Muscle of arm (tissue), 14 donors: ENCODE measurements around the gene GABBR2. TPM values are rescaled to one million over a fixed set of nuclear protein-coding genes. Genes with fewer than 3 reads are reported as not detected.

Experiments used
- DNase-seq: peaks from one replicate; pipeline ENCODE4 v3.0.0-alpha.2; 2013
- long read RNA-seq, 11 donors: transcript quantifications; one replicate each; lab custom pipeline, GENCODE V29; 2026
- polyA plus RNA-seq, 12 donors: library from polyadenylated mRNA; unstranded; fragments of 120-200 nt; gene quantifications; one replicate each; pipeline ENCODE4 v1.2.1, GENCODE V29; 2013; ENCODE audit not compliant: insufficient read length in 12 of 12

GABBR2 gene
- polyA plus RNA-seq = 1 to 10 TPM in 8 of 12 donors, under 1 TPM in 3, not detected in 1; 0.80 to 2.8 (median 1.4) TPM
- long read RNA-seq, donor 1 = 0 reads
- long read RNA-seq, donor 2 = 0 reads
- long read RNA-seq, donor 3 = 0 reads
- long read RNA-seq, donor 4 = 0 reads
- long read RNA-seq, donor 5 = 0 reads
- long read RNA-seq, donor 6 = 0 reads
- long read RNA-seq, donor 7 = 0 reads
- long read RNA-seq, donor 8 = 0 reads
- long read RNA-seq, donor 9 = 0 reads
- long read RNA-seq, donor 10 = 0 reads
- long read RNA-seq, donor 11, full-length matches to known transcripts = 1 of 1 reads
- long read RNA-seq, donor 11, partial matches to known transcripts = 0 of 1 reads
- long read RNA-seq, donor 11, other reads (novel, unspliced or antisense) = 0 of 1 reads

DNA sequence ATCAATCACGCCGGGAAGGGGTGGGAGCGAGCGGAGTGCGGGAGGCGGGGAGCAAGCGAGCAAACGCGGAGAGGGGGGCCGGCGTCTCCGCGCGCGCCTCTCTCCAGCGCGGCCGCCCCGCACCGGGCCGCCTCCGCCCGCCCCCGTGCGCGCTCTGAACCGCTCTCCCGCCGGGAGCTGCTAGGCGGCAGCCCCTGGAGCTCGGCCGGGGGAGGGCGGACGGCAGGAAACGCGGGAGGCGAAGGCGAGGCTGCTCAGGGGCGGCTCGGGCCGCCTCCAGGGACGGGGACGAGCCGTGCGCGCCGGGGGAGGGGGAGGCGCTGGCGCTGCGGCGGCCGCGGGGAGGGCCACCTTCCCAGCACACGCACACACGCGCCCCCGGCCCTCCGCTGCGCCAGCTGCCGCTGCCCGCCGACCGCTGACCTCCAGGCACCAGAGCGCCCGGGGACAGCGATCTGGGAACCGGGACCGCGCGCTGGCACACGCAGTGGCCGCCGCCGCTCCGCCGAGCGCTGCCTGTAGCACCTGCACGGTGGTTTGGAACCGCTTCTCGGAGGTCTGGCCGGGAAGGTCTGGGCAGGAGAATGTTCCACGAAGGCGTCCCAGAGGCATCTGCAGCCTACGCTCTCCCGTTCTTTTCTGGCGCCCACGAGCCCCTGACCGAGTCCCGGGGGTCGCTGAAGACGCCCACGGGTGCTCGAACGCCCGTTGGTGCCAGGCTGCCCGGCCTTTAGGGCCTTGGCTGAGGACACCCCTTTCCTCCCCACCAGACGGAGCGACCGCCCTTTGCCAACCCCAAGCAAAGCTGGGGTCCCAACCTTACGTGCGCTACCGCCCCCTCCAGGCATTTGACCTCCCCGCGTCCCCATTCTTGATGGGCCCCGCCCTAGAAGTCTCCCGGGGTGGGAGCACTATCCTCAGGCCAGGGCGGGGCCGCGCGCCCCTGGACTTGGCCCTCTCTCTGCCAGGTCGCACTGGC lies at the start of gene GABBR2:
Gene GABBR2 (minus strand): TSS at position 3 of the 979 bp plus-strand sequence. CDS start 198 bp downstream, outside the sequence.
- DNase-seq = no peak

DNA sequence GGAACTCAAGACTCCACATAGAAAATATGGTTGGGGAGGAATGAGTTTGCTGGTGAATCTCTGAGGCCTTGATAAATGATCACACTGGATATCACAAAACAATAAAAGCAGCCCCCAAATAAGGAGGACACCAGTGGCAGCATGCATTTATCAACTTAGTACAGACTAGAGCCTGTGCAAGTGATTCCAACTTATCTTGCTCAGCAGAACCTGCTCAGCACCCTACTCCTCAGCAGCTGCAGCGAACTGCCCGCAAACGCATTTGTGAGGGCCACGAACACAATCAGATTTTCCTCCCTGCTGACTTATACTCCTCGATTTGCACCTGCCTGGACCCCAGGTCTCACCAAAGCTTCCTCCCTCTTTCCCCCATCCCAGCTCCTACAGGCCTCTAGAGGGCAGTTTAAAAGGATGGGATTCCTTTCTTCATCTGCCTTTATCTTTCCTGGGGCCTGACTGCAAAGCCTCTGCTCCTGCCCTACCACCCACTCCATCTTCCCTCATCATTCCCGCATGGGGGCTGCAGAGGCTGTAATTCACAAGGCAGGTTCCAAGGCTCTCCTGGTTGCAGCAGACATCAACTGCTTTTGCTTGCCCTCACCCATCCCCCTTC lies 46.4 kb upstream of the GABBR2 start:
- DNase-seq = no peak

DNA sequence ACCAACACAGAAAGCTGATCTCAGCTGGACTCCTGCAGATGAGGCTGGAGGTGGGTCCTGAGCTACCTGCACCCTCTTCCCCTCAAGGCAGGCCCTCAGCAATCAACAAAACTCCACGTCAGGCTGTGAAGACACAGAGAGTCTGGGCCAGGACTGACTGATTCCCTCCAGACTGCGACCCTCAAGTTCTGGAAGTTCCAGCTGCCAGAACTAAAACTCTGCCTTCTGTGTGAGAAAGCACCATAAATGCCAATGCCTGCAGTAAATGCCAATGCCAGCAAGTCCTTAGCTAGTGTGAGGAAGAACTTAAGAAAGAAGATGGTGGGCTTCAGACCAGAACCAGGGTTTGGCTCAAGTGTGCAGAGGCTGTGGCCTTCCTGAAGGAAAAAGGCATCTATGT lies 42.5 kb upstream of the GABBR2 start:
- DNase-seq = no peak

DNA sequence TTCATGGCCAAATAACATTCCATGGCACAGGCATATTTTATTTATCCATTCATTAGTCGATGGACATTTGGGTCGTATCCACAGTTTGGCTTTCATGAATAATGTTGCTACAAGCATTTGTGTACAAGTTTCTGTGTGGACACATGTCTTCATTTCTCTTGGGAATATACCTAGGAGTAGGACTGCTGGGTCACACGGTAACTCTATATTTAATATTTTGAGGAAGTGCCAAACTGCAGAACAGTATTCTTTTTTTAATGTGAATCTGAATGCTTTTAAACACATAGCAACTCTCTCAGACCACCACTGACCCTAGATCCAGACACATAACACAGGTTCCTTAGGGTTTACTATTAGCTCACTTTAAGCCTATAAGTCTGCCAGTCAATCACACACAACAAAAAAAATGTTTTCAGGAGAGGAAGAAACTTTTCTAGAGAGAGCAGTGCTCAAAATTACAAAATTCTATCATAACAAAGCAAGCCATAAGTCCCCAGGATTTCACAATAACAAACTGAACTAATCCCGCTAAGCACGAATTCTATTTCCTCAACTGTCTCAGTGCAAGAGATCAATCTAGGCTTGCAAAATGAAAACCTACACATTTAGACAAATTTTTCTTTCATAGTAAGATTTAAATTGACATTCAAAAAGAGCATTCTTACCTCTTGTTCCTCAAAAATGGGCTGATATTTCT lies 41.8 kb upstream of the GABBR2 start:
- no peak for DNase-seq

DNA sequence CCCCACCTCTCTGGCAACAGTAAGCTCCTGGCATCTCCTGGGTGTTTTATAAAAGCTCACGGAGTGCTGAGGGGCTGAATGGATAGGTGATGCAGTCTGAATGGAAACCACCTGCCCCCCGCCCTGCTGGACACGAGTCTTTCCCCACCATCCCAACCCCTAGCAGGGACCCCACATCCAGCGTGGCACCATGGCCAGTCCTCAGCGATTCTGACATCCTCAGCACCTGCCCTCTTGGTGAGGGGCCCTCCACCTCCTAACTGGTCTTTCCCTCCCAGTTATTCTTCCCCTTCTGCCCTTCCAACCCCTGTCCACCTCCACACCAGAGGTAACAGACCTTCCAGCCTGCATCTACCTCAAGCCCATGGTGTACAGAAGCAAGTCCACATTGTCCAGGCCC lies 38.7 kb upstream of the GABBR2 start:
- no peak for DNase-seq

DNA sequence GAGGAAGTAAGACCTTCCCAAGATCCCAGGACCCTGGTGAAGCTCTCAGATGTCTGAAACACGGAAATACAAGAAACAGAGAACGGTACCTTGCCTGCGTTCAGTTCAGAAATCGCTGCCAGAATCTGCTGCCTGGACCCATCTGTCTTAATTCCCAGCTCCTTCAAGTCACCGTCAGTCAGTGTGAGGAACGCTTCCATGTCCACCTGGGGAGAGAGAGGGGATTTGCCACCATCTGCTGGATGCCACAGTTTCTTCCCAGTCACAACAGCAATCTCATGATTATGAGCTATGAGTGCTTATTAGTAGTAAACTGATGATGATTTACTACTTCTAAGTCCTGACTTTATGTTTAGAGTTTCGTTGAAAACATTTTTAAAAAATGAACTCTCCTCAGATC lies 36.7 kb upstream of the GABBR2 start:
- DNase-seq = no peak

DNA sequence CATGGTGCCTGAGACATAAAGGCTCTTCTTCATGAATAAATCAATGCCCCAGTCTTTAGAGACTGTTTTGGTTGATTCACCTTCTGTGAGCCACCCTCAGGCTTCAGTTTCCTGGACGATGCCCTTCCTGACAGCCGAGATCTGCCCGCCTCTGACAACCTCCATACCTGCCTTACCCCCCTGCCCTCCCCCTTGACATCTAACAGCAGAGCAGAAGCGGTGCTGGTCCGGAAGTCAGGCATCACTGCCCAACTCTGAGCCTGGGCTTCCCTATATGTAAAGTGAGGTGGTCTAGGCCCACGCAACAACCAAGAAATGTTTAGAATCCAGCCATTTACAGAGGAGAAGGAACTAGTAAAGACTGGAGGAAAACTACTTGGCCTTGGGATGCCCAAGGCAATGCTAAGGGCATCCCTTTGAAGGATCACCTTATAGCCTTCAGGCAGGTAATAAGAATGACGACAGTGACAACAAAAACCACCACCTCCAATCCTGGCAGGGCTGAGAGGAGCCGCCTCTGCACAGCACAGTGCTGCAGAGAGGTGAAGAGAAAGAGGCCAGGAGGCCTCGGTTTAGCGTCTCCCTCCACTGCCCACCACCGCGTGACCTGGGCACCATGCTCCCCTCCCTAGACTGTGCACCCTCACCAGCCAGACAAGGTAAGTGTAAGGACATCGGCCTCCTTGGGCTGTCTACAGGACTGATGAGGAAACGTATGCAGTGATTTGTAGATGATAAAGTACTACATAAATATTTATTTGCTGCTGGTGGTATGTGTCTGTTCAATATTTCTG lies 35.3 kb upstream of the GABBR2 start:
- no peak for DNase-seq

DNA sequence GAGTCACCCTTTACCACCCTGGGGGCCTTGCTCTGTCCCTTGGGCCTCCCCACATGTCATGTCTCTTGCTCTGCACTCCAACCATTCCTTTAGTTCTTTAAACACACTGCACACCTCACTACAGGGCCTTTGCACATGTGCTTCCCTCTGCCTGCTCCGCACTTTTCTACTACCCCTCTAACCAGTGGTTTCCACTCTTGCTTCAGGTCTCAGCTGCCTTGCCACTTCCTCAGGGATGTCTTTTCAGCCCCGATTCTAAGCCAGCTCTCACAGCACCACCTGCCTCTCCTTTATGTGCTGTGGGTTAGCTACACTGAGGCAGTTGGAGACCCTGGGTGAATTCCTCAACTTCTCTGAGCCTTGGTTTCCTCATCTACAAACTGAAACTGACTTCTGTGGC lies 34.6 kb upstream of the GABBR2 start:
- no peak for DNase-seq

DNA sequence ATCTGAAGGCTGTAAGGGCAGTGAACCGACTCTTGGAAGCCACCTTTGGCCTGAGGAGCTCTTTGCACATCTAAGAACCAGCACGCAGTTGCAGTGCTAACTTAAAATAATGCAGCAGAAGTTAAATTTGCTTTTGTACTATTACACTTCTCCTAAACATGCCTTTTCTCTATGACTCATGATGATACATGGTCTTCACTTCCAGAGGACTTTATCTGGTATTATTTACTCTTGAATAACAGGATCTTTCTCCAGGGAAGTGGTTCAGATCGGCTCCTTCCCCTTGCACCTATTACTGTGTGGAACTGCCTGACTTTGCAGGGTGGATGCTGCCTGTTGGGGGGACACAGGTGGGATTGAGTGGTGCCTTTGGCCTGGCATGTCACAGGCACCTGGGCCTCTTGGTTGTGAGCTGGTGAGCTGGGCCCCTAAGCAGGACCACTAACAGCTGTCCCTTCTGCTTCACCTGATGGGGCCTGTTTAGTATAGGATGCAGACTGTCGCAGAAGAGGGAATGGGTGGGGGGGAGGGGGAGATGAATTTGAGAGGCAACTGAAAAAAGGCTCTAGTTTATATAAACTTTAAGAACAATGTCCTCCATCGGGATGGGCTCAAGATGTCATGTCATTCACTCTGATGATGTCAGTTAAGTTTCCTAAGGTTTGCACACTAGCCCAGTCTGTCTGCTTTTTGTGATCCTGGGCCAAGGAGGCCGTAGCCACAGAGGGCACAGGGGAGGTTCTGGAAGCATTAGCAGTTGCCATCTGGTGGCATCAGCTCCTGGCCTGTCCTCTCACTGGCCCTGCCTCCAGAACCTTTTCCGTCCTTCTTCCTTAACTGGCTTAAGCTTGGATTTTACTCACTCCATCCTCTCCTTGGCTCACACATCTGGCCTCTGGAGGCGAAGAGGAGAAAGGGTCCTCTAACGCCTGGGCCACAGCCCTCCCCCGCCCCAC lies 33.9 kb upstream of the GABBR2 start:
- no peak for DNase-seq

DNA sequence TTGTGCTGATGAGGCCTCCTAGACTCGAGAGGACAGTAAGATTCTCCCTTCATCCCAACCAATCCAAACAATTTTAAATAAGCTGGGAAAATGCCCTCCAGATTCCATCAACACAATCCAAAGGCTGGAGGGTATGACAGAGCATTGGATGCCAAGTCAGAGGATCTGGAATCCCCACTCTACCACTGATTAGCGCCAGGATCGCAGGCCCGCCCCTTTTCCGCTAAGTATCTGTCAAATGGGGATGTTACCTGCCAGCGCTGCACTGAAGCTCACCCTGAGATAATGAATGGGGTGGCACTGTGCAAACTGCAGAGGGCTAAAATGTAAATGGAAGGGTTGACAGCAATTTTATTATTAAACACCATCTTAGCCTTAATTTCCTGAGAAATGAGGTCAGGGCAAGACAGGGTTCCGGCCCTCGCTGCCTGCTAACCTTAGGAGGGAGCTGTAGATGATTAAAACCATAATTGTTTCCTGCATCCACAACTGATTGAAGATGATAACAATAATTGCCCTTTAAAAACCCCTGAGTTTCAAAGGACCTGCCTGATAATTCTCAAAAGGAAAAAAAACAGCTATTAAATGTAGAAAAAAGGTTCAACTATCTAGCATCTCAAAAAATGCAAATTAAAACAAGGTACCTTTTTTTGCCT lies 31.6 kb upstream of the GABBR2 start:
- DNase-seq = no peak

DNA sequence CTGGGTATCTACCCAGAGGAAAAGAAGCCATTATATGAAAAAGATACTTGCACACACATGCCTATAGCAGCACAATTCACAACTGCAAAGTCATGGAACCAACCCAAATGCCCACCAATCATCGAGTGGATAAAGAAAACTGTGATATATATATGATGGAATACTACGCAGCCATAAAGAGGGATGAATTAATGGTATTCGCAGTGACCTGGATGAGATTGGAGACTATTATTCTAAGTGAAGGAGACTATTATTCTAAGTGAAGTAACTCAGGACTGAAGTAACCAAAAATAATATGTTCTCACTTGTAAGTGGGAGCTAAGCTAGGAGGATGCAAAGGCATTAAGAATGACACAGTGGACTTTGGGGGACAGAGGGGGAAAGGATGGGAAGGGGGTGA lies 30.0 kb upstream of the GABBR2 start:
- no peak for DNase-seq

DNA sequence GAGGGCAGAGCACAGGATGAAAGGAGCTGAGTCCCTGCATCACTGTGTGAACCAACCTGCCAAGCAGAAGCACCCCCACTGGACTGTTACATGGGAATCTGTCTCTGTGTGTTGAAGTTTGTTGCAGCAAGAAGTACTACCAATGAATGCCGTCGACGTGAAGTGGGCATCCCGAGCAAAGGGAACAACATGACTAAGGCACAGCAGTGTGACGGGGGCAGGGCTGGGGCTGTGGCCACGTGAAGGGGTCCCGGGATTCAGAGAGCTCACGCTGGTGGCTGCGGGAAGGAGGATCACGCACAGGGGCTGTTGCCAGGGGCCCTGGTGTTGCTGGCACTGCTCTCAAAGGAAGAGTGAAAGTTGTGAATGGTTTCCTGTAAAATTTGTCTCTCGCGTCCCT lies 27.5 kb upstream of the GABBR2 start:
- no peak for DNase-seq

DNA sequence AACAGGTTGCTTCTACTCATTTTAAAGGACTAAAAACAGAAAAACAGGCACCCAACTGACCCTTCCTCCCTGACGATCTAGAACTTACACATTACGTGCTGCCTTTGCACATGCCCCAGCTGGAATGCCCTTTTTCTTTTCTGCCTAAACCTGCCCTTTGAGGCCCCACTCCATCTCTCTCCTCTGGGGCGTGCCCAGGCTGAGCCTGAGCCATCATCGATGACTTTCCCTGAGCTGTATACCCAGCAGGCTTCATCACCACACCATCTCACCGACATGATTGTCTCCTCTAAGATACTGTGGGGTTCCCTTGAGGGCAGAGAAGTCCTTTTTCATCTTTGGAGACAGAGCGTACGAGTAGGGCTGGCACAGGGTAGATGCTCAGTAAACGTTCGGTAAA lies 24.1 kb upstream of the GABBR2 start:
- DNase-seq = no peak

DNA sequence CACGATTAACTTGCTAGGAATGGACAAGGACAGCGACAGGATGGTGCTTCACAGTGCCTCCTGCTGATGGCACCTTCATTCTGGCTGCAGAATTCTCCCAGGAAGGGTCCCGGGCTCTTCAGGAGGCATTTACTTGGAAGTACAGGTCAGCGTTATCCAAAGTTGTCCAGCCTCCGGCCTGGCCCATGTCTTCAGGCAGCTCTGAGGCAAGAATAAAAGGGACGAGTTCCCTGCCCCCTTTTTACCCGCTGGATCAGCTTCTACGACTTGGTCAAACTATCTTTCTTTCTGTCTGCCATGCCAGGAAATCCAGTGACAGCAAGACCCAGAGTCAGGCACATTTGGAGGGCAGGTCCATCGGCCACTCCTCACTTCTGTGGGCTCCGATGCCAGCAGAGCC lies 23.4 kb upstream of the GABBR2 start:
- no peak for DNase-seq

DNA sequence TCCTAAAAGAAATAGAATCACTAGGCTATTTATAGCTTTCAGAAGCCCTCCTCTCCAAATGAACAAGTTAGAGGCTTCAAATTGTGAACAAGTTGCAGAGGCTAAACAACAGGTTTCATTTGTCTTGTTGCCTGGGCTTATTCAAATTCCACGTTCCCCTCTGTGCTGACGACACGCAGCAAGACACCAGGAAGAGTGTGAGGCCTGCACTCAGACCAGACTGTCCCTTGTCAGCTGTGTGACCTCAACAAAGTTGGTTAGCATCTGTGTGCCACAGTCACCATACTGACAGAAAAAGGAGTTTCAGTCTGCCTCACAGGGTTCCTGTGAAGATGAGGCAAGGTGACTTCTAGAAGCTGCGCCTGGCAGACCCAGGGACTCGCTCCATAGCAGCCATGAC lies 22.1 kb upstream of the GABBR2 start:
- DNase-seq = no peak

DNA sequence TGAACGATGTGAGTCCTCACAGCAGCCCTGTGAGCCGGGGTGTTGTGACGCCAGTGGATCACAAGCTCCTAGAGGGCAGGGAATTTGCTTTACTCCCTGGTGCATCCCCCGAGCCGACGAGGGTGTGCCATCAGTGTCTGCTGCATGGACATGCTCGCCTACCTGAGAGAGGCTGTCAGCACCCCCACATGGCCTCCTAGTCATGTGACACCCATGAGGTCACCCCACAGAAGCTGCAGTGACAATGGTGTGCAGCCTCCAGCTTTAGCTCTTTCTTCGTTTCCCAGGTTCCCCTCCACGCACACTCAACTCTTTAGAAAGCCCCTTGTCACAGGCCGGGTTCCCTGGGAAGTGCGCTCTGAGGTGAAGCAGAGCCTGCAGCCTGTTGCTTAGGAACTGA lies 19.8 kb upstream of the GABBR2 start:
- DNase-seq = no peak

DNA sequence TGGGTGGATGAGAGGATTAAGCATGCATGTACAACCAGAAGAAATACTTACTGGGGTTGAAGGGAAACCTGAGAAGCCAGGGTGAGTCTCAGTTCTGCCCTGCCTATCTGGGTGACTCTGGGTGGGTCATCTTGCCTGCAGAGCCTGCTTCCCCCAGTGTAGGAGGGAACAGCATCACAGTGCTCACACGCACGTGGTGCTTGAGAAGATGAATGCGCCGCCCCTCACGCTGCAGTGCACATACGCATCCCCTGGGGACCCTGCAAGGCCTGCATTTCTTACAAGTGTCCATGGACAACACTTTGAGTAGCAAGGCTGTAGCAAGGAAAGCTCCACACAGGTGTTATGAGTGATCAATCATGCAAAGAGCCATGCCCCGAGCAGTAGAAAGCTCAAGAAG lies 18.7 kb upstream of the GABBR2 start:
- no peak for DNase-seq

DNA sequence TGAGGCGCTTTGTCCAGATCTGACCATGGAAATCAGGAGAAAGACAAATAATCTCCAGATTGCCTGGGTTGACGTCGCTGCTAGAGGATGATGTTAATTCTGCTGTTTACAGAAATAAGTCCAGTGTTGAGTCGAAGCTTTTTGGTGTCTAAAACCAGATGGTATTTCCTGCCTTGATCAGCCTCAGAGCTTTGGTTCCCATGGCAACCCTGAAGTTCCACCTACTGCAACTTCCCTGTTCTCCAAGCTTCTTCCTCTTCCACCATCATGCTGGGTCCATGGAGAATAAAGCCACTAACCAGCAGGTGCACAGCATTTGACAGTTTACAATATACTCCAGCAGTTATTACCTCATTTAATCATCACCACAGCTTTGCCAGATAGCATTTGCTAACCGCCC lies 18.0 kb upstream of the GABBR2 start:
- DNase-seq = peak; percentile 21
